HG03457 (cell line): ENCODE data around the gene FSIP2.

Experiments used
- ATAC-seq: cut with Tn5 transposase; IDR thresholded peaks from one replicate; pipeline ENCODE4 v1.9.1; 2021; ENCODE audit warnings: moderate number of reproducible peaks; ENCODE audit not compliant: unreplicated experiment

Gene FSIP2

DNA sequence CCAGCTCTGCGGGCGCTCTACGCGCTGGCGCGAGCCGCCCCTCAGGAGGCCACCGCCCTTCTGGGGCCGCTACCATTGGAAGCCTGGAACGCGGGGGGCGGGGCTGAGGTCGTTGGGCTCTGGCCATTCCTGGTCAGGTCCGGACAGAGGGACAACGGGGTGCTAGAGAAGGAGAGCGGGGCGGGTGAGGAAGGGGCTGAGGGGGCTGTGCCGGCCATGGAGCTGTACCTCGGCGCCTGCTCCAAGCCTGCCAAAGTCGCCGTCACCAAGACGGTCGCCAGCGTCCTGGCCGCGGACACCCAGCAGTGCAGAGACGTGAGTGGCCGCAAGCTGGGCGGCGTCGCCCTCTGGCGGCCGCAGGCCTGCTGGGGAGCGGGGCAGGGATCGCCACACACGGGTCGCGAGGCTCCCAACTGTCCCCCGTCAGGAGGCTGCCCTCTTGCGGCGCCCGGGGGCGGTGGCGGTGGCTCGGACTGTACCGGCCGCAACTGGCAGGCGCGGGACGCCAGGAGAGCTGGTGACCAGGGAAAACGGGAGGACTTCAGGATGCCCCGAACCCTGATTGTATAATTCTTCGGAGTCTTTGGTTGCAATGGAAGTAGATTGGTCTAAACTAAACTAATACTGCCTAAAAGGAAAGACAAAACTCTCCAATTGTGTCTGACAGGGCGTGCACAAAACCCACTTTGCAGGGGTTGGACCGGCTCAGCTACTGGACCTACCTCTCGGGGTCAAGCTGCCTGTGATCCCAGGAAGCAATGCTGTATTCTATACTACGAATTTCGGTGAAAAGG is at the start of gene FSIP2:
FSIP2 (plus strand) TSS at position 126 of the 794 bp plus-strand sequence; CDS start at position 217, 91 bp downstream.
- peak; percentile 96 for ATAC-seq

GRCh38 chr2:185689906-185690539 is 48.6 kb upstream of the FSIP2 start:
- ATAC-seq, result no peak

DNA sequence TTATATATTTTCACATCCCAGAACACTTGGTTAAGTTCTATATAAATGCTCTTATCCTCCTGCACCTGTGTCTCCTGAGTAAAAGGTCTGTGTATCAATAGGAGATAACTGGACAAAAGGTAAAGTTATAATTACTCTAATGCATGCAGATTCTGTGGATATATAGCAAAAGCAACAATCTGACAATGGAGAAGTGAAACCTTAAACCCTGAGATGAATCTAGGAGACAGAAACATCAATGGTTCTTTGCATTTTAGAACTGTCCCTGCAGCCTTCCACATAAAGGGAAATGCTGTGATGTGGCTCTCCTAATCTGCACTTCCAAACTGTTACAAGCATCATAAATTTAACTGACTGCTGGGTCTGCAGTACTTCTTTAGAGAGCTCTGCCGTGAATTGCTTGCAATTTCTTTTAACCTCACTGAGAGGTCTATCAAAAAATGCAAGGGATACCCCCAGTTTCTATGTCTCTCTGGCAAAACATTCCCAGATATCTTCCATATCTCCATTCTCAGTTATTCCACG is 42.8 kb upstream of the FSIP2 start:
- no peak for ATAC-seq

- no peak for ATAC-seq
These were observed 37.7 kb upstream of the FSIP2 start for GRCh38 chr2:185700883-185701282.

DNA sequence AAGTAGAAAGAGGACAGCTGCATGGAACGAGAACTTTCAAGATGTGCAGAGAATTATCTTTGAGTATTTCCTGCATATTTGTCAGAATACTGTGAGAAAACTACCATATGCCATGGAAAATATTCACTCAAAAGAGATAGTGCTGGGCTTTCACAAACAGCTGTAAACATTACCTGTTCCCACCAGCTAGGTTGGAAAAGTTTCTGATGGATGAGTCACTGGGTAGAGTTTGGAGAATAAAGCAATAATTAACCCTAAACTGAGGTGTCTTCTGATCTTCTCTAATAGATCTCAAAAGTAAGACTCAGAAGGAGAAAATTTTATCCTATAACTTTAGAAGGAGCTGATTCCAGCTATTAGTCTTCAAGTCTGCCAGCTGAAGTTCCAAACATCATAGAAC is 3.9 kb upstream of the FSIP2 start:
- ATAC-seq, result no peak

GRCh38 chr2:185736210-185736609 is 2.4 kb upstream of the FSIP2 start:
- no peak for ATAC-seq

- no peak for ATAC-seq
These were observed 7.6 kb downstream of the FSIP2 start for GRCh38 chr2:185745864-185746859.

DNA sequence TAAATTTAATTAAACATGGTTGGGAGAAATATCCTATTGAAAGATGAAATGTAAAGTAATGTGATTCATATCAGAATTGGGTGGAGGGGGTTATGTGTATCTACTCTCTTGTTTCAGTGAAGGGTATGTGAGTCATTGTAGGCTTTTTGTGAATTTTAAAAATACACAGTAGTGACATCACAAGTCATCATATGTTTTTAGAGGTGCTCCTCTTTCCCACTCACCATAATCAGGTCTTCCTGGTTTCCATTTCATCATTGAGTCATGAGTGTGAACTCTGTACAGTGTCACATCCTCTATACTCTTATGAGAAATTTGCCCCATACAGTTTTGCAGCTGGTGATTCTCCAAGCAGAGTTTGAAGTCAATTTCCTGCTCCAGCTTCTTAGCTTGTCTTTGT is 18.8 kb downstream of the FSIP2 start:
- ATAC-seq, result no peak

GRCh38 chr2:185771396-185771795 is 32.8 kb downstream of the FSIP2 start:
- no peak for ATAC-seq

DNA sequence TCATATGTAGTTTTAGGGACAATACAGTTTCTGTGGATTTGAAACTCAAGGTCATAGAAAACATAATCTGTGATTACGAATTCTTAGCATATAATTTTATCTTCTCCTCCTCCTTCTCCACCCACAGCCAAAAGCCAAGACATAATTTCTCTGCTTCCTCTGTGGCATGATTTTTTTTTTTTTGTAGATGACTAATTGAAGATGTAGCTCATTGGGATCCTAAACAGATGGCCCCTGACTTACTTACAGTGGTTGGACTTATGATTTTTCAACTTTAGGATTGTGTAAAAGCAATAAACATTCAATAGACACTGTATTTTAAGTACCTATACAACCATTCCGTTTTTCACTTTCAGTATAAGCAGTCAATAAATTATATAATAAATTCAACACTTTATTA is 42.3 kb downstream of the FSIP2 start:
- ATAC-seq, result no peak

DNA sequence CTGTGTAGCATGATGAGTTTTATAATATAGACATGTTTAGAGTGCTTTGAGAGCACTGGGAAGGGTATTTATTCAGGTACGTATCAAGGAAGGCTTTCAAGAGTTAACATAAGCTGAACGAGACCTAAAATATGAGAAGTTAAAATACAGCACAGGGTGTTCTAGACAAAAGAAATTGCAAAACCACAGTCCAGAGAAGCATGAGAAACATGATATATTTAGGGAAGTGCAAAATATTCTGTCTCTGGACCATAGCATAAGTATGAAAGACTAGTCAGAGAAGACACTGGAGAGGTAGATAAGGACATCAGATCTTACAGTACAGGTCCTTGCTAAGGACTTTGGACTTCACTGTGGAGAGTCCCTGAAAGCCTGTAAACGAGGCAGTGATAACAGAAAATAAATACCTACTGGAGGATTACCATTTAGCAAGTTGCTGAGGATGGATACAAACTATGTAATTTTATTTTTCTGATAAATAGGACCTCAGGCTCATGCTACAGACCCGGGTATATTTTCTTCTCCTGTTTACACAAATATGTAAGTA is 43.7 kb downstream of the FSIP2 start:
- no peak for ATAC-seq

- no peak for ATAC-seq
These were observed 46.6 kb downstream of the FSIP2 start for GRCh38 chr2:185785156-185785555.

GRCh38 chr2:185785851-185786473 is 47.4 kb downstream of the FSIP2 start:
- peak; percentile 58 for ATAC-seq

GRCh38 chr2:185787227-185788145 is 48.9 kb downstream of the FSIP2 start:
- ATAC-seq, result no peak

DNA sequence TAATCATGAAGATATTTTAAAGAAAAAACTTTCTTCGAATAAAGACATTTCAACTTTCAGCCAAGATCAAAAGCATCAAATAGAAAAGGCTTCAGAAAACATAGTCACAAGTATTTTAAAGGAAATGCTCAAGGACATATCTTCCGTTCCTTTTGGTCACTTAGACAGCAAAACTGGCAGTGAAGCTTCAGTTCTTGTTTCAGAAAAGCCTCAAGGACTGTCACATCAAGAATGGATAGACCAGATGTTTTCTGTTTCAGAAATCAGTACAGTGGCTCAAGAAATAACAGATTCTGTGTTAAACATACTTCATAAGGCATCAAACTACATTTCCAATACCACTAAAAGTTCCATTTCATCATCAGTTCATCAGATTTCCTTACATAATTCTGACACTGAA is 51.8 kb downstream of the FSIP2 start:
- ATAC-seq, result no peak

GRCh38 chr2:185793532-185794345 is 55.1 kb downstream of the FSIP2 start:
- ATAC-seq, result no peak

- ATAC-seq, result no peak
These were observed 58.2 kb downstream of the FSIP2 start for GRCh38 chr2:185796758-185797157.

DNA sequence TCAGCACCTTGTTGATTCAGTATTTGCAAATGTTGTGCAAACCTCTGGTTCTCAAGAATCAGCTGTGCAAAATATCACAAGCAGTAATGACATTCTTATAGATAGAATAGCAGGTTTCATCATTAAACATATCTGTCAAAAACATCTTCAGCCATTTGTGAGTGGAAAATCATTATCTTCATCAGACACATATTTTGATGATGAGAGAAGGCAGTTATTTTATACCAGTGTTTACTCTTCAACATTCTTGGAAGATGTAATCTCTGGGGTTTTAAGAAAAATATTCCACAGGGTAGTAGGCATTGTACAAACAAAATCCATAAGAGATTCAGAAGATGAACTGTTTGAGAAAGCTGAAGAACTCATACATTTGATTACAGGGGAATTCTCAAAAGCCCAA is 64.3 kb downstream of the FSIP2 start:
- no peak for ATAC-seq
